GM18868 (cell line): ENCODE data around the gene CALN1.
"Not testable (repeated sequence)": the region's sequence is repeated elsewhere in the genome, so short reads cannot be mapped to it uniquely, and the experiment has no call there.

Source experiments
- ATAC-seq: cut with Tn5 transposase; IDR thresholded peaks from one replicate; pipeline ENCODE4 v1.9.1; 2021; ENCODE audit warnings: mild to moderate bottlenecking, moderate library complexity; ENCODE audit not compliant: unreplicated experiment

CALN1 gene

GRCh38 chr7:72106405-72106804, 305.7 kb downstream of the CALN1 start:
- no peak for ATAC-seq

GRCh38 chr7:72101444-72101843, 310.7 kb downstream of the CALN1 start:
- no peak for ATAC-seq

- no peak for ATAC-seq
Observed at GRCh38 chr7:72099784-72100183, 312.4 kb downstream of the CALN1 start.

- ATAC-seq, result no peak
Observed at GRCh38 chr7:72098807-72099580, 313.1 kb downstream of the CALN1 start.

GRCh38 chr7:72097226-72097625, 314.9 kb downstream of the CALN1 start:
- ATAC-seq, result no peak

- ATAC-seq, result no peak
Observed at GRCh38 chr7:72092769-72093168, 319.4 kb downstream of the CALN1 start.

GRCh38 chr7:72087926-72088325, 324.2 kb downstream of the CALN1 start:
- no peak for ATAC-seq

GRCh38 chr7:72080865-72081510, 331.1 kb downstream of the CALN1 start:
- ATAC-seq, result no peak

- ATAC-seq, result no peak
Observed at GRCh38 chr7:72080341-72080766, 331.8 kb downstream of the CALN1 start.

- ATAC-seq, result no peak
Observed at GRCh38 chr7:72078856-72079255, 333.3 kb downstream of the CALN1 start.

GRCh38 chr7:72078301-72078700, 333.8 kb downstream of the CALN1 start:
- no peak for ATAC-seq

GRCh38 chr7:72077786-72078185, 334.4 kb downstream of the CALN1 start:
- ATAC-seq, result no peak

GRCh38 chr7:72072901-72073300, 339.2 kb downstream of the CALN1 start:
- ATAC-seq, result no peak

GRCh38 chr7:72069263-72069662, 342.9 kb downstream of the CALN1 start:
- ATAC-seq, result no peak

GRCh38 chr7:72065764-72066163, 346.4 kb downstream of the CALN1 start:
- ATAC-seq, result not testable (repeated sequence)

- no peak for ATAC-seq
Observed at GRCh38 chr7:72064916-72065315, 347.2 kb downstream of the CALN1 start.

DNA sequence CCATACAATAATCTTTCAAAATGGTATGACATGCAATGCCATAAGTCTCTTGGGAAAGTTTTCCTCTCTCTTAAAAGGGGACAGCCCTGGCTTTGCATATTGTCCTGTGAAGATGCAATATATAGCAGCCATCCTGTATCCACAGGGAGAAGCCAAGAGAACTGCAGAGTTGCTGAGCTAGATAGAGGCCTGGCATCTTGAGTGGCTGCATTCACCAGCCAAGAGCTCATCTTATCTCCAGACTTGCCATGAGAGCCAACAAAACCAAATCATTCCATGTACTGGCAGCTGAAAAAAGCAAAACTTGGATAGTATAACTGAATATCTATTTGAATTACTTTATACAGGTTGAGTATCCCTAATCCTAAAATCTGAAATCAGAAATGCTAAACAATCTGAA, 348.8 kb downstream of the CALN1 start:
- ATAC-seq, result no peak

DNA sequence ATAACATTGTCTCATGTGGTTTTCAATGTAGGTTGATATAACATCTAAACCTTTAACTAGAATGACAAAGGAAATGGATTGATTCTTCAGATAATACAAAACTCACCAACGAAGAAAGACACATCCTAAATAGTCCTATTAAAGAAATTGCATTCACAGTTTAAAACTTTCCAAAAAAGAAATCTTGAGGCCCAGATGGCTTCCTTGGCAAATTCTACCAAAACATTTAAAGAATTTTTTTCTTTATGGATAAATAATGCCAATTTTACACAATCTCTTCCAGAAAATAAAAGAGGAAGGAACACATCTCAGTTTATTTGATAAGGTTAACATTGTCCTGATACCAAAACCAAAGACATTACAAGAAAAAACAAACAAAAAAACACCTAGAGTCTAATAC, 349.5 kb downstream of the CALN1 start:
- ATAC-seq, result no peak

DNA sequence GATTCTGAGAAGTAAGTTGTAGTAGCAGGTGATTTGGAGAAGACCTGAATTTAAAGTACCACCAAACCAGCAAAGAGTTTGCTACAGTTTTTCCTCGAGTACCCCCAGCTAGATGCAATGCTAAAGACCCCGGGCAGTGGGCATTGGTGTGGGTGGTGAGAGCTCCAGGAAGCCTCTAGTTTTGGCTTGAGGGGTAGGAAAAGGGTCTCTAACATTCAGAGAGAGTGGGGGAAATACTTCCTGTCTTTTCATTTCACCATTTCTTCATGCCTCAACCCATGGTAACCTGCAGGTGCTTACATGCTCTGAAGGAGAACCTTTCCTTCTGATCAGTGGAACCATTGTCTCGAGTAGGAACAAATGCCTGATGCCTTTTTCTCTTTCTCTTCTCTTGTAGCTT, 352.2 kb downstream of the CALN1 start:
- ATAC-seq, result no peak

DNA sequence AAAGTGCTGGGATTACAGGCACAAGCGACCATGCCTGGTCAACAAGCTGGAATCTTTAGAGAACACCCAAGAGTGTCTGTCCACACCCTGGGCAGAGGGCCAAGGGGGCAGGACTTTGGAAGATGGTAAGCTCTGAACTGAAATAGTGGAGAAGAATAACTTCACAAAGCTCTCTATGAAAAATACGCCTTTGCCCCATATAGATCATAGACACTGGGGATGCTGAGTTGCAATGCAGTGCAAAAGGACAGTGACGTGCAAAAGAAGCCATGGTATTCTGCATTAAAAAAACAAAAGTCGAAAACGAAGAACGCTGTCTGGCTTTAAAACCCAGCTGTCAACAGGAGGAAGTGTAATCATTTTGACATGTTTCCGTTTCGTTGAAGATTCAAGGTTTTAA, 353.6 kb downstream of the CALN1 start:
- ATAC-seq, result no peak

DNA sequence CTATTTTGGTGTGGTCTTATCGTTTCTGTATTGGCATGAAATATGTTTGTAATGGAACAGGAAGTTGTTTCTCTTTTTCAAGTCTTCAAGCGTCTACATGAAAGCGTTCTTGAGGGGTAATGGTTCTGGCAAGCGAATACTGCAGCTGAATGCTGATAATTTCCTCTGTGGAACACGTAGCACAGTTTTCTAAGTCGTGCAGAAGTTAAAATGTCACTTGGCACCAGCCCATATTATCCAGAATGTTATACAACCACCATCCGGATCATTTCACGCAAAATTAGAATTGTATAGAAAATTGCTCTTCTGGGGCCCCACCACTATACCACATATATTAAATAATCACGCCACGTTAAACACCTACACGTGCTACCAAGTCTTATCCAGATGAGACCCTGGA, 354.3 kb downstream of the CALN1 start:
- no peak for ATAC-seq

- no peak for ATAC-seq
Observed at GRCh38 chr7:72057231-72057630, 354.9 kb downstream of the CALN1 start.

- ATAC-seq, result no peak
Observed at GRCh38 chr7:72055426-72055825, 356.7 kb downstream of the CALN1 start.
